H9 (cell line): ENCODE data around the gene ZNF224. TPM values are rescaled to one million over a fixed set of nuclear protein-coding genes. Genes with fewer than 3 reads are reported as not detected.

Source experiments
- DNase-seq: peaks from one replicate; pipeline ENCODE4 v3.0.0-alpha.2; 2017
- H2AFZ ChIP-seq: one replicate; pipeline ENCODE4 v1.6.1; 2013; ENCODE audit warnings: mild to moderate bottlenecking, low read length, control low read depth, moderate library complexity
- H2AK5ac ChIP-seq: 2 replicates; pipeline ENCODE4 v1.6.1; 2013; ENCODE audit warnings: low read length, control low read depth, mixed read lengths; ENCODE audit not compliant: insufficient read length
- H2BK120ac ChIP-seq: one replicate; pipeline ENCODE4 v1.6.1; 2013; ENCODE audit warnings: low read depth, mild to moderate bottlenecking, low read length, control low read depth, inconsistent platforms; ENCODE audit not compliant: poor library complexity, severe bottlenecking
- H2BK12ac ChIP-seq: 2 replicates; pipeline ENCODE4 v1.6.1; 2013; ENCODE audit warnings: low read length, control low read depth, mixed read lengths, low read depth; ENCODE audit not compliant: insufficient read length
- H2BK15ac ChIP-seq: 2 replicates; pipeline ENCODE4 v1.6.1; 2013; ENCODE audit warnings: low read depth, low read length, control low read depth
- H2BK20ac ChIP-seq: one replicate; pipeline ENCODE4 v1.6.1; 2013; ENCODE audit warnings: low read depth, mild to moderate bottlenecking, low read length, control low read depth, inconsistent platforms; ENCODE audit not compliant: poor library complexity, severe bottlenecking
- H2BK5ac ChIP-seq: 2 replicates; pipeline ENCODE4 v1.6.1; 2013; ENCODE audit warnings: low read length, control low read depth, mixed read lengths; ENCODE audit not compliant: insufficient read length
- H3K14ac ChIP-seq: 2 replicates; pipeline ENCODE4 v1.6.1; 2013; ENCODE audit warnings: low read length, control low read depth; ENCODE audit not compliant: insufficient read depth
- H3K18ac ChIP-seq: 2 replicates; pipeline ENCODE4 v1.6.1; 2013; ENCODE audit warnings: low read depth, mild to moderate bottlenecking, mixed read lengths, low read length, control low read depth; ENCODE audit not compliant: insufficient read length
- H3K23ac ChIP-seq: 2 replicates; pipeline ENCODE4 v1.6.1; 2013; ENCODE audit warnings: low read length, control low read depth, mixed read lengths, low read depth; ENCODE audit not compliant: insufficient read length
- H3K23me2 ChIP-seq: 2 replicates; pipeline ENCODE4 v1.6.1; 2013; ENCODE audit warnings: low read depth, mild to moderate bottlenecking, mixed read lengths, low read length, control low read depth; ENCODE audit not compliant: insufficient read length, poor library complexity, severe bottlenecking
- H3K27ac ChIP-seq: 2 replicates; pipeline ENCODE4 v1.5.1; 2013; ENCODE audit warnings: low read length, control low read depth, mixed read lengths, low read depth; ENCODE audit not compliant: insufficient read length
- H3K27me3 ChIP-seq: 2 replicates; pipeline ENCODE4 v1.6.1; 2013; ENCODE audit warnings: low read length, control low read depth, inconsistent platforms; ENCODE audit not compliant: insufficient read depth
- H3K4ac ChIP-seq: 2 replicates; pipeline ENCODE4 v1.6.1; 2013; ENCODE audit warnings: low read depth, mild to moderate bottlenecking, control low read depth, inconsistent platforms, low read length, moderate library complexity
- H3K4me1 ChIP-seq: 2 replicates; pipeline ENCODE4 v1.6.1; 2013; ENCODE audit warnings: low read length, control low read depth, inconsistent platforms; ENCODE audit not compliant: insufficient read depth
- H3K4me2 ChIP-seq: 2 replicates; pipeline ENCODE4 v1.6.1; 2013; ENCODE audit warnings: low read length, control low read depth, mixed read lengths; ENCODE audit not compliant: insufficient read length, insufficient read depth
- H3K56ac ChIP-seq: 2 replicates; pipeline ENCODE4 v1.6.1; 2013; ENCODE audit warnings: low read depth, mild to moderate bottlenecking, mixed read lengths, low read length, control low read depth; ENCODE audit not compliant: insufficient read length
- H3K79me1 ChIP-seq: 2 replicates; pipeline ENCODE4 v1.6.1; 2013; ENCODE audit warnings: low read depth, mild to moderate bottlenecking, moderate library complexity, low read length, control low read depth, inconsistent platforms; ENCODE audit not compliant: insufficient read depth, poor library complexity, severe bottlenecking
- H3K79me2 ChIP-seq: 2 replicates; pipeline ENCODE4 v1.6.1; 2013; ENCODE audit warnings: low read length, control low read depth, inconsistent platforms; ENCODE audit not compliant: insufficient read depth
- H3K9ac ChIP-seq: 2 replicates; pipeline ENCODE4 v1.6.1; 2013; ENCODE audit warnings: low read length, control low read depth, mixed read lengths; ENCODE audit not compliant: insufficient read length; ENCODE audit errors: extremely low read depth
- H3K9me3 ChIP-seq: one replicate; pipeline ENCODE4 v1.6.1; 2013; ENCODE audit warnings: low read depth, low read length, inconsistent platforms; ENCODE audit not compliant: control insufficient read depth
- H3T11ph ChIP-seq: one replicate; pipeline ENCODE4 v1.6.1; 2013; ENCODE audit warnings: mild to moderate bottlenecking, low read length, control low read depth, inconsistent platforms
- H4K20me1 ChIP-seq: one replicate; pipeline ENCODE4 v1.6.1; 2013; ENCODE audit not compliant: control insufficient read depth, insufficient read length, insufficient read depth
- H4K5ac ChIP-seq: 2 replicates; pipeline ENCODE4 v1.6.1; 2013; ENCODE audit warnings: low read depth, mild to moderate bottlenecking, mixed read lengths, low read length, control low read depth; ENCODE audit not compliant: insufficient read length
- H4K8ac ChIP-seq: replicated peaks from 2 replicates; pipeline ENCODE4 v1.6.1; 2013; ENCODE audit warnings: low read length, control low read depth, mixed read lengths, low read depth; ENCODE audit not compliant: insufficient read length
- H4K91ac ChIP-seq: 2 replicates; pipeline ENCODE4 v1.6.1; 2013; ENCODE audit warnings: low read depth, mild to moderate bottlenecking, moderate library complexity, mixed read lengths, low read length, control low read depth; ENCODE audit not compliant: insufficient read length
- H3K27ac Mint-ChIP-seq, 3 experiments: 2 replicates in 2 of 3; 3 replicates in 1 of 3; pipeline ENCODE4 v1.8.0; 2020 to 2021; ENCODE audit warnings: mixed read lengths in 3 of 3, mild to moderate bottlenecking in 1 of 3, moderate library complexity in 1 of 3
- H3K27me3 Mint-ChIP-seq: 2 replicates; pipeline ENCODE4 v1.8.0; 2021; ENCODE audit warnings: low read depth, mild to moderate bottlenecking, moderate library complexity, mixed read lengths
- H3K36me3 Mint-ChIP-seq, 3 experiments: 2 replicates in 2 of 3; 3 replicates in 1 of 3; pipeline ENCODE4 v1.8.0; 2020 to 2021; ENCODE audit warnings: low read depth in 3 of 3, mixed read lengths in 3 of 3; ENCODE audit not compliant: insufficient read depth in 1 of 3
- H3K4me1 Mint-ChIP-seq, 2 experiments: 2 replicates each; pipeline ENCODE4 v1.8.0; 2020; ENCODE audit warnings: mixed read lengths in 2 of 2
- H3K4me3 Mint-ChIP-seq, 2 experiments: 2 replicates in 1 of 2; 3 replicates in 1 of 2; pipeline ENCODE4 v1.8.0; 2020 to 2021; ENCODE audit warnings: mild to moderate bottlenecking in 2 of 2, mixed read lengths in 2 of 2, moderate library complexity in 1 of 2
- H3K9me3 Mint-ChIP-seq, 2 experiments: 2 replicates in 1 of 2; 3 replicates in 1 of 2; pipeline ENCODE4 v1.8.0; 2020; ENCODE audit warnings: mild to moderate bottlenecking in 2 of 2, mixed read lengths in 2 of 2, moderate library complexity in 1 of 2
- WGBS: extraction: QIAGEN DNeasy Blood & Tissue Kit; methylation state at CpG from one replicate; pipeline ENCODE4 v1.1.7; 2013; ENCODE audit warnings: missing lambda C conversion rate, low lambda C conversion rate, mixed read lengths; ENCODE audit not compliant: insufficient read length; ENCODE audit errors: extremely low coverage; 5-methylcytosine and 5-hydroxymethylcytosine counted together
- total RNA-seq: library from RNA; stranded (reverse); gene quantifications from 2 replicates; pipeline ENCODE4 v1.2.1, GENCODE V29; 2021
- TF ChIP-seq, protein P1 (sequence below): fragments of 200-600 bp; sonication (generic); conservative IDR thresholded peaks from 3 replicates; pipeline ENCODE4 v1.8.0; 2021; ENCODE audit warnings: antibody characterized with exemption, mild to moderate bottlenecking

Gene ZNF224
- total RNA-seq, 1 experiment from 2014 or later: 19.0 TPM

DNA sequence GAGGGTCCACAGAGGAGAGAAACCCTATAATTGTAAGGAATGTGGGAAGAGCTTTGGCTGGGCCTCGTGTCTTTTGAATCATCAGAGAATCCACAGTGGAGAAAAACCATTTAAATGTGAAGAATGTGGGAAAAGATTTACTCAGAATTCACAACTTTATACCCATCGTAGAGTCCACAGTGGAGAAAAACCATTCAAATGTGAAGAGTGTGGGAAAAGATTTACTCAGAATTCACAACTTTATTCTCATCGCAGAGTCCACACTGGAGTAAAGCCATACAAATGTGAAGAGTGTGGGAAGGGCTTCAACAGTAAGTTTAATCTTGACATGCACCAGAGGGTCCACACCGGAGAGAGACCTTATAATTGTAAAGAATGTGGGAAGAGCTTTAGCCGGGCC, 37.8 kb downstream of the ZNF224 start:
- no peaks in the 10 kb centered on the region for H3K4me1 Mint-ChIP-seq
- no peak overlapping the region for H3K18ac ChIP-seq

More for the DNA sequence above, 37.8 kb downstream of the ZNF224 start:
- Mint-ChIP-seq H3K9me3 (peaks cover 13 to 25% of the 10 kb centered on the region in 2 experiments; a peak in 4 of 5 replicates), H3K4me3 (no peak overlapping the region), H3K27ac (no peak overlapping the region), H3K36me3 (peaks cover 22 to 39% (median 29%) of the 10 kb centered on the region in 3 experiments), H3K27me3 (peaks cover under 1% of the 10 kb centered on the region)
- H4K8ac ChIP-seq: no peak overlapping the region
- H3K27ac ChIP-seq: no peak overlapping the region
- H3K4me1 ChIP-seq: no peaks in the 10 kb centered on the region
- H2BK20ac ChIP-seq: no peak overlapping the region
- H2BK15ac ChIP-seq: no peak overlapping the region
- H2AK5ac ChIP-seq: no peak overlapping the region
- no peak overlapping the region for H2BK12ac ChIP-seq
- no peak overlapping the region for H3K23ac ChIP-seq
- no peak overlapping the region for H4K91ac ChIP-seq
- no peak overlapping the region for H4K5ac ChIP-seq
- no peaks in the 10 kb centered on the region for H3K23me2 ChIP-seq
- H4K20me1 ChIP-seq: no peaks in the 10 kb centered on the region
- H3K79me2 ChIP-seq: no peaks in the 10 kb centered on the region
- no peaks in the 10 kb centered on the region for H3K27me3 ChIP-seq
- no peak overlapping the region for H3K9ac ChIP-seq
- H2AFZ ChIP-seq: no peak overlapping the region
- no peak overlapping the region for H3K14ac ChIP-seq
- no peak overlapping the region for H3T11ph ChIP-seq
- H2BK5ac ChIP-seq: no peak overlapping the region
- H3K79me1 ChIP-seq: no peaks in the 10 kb centered on the region
- no CpG with 5 or more reads among the region's 5 CpGs for WGBS
- TF ChIP-seq, protein P1, sequence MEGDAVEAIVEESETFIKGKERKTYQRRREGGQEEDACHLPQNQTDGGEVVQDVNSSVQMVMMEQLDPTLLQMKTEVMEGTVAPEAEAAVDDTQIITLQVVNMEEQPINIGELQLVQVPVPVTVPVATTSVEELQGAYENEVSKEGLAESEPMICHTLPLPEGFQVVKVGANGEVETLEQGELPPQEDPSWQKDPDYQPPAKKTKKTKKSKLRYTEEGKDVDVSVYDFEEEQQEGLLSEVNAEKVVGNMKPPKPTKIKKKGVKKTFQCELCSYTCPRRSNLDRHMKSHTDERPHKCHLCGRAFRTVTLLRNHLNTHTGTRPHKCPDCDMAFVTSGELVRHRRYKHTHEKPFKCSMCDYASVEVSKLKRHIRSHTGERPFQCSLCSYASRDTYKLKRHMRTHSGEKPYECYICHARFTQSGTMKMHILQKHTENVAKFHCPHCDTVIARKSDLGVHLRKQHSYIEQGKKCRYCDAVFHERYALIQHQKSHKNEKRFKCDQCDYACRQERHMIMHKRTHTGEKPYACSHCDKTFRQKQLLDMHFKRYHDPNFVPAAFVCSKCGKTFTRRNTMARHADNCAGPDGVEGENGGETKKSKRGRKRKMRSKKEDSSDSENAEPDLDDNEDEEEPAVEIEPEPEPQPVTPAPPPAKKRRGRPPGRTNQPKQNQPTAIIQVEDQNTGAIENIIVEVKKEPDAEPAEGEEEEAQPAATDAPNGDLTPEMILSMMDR: no peak
- no peak overlapping the region for H3K56ac ChIP-seq
- peaks cover 18% of the 10 kb centered on the region for H3K9me3 ChIP-seq
- no peak overlapping the region for H3K4ac ChIP-seq
- H2BK120ac ChIP-seq: no peak overlapping the region
- no peak for DNase-seq
- H3K4me2 ChIP-seq: no peak overlapping the region
